WI38 (cell line): ENCODE data around the gene ZNF629.

Experiments
- H3K4me3 ChIP-seq: 2 replicates; pipeline ENCODE4 v1.5.1; 2011; ENCODE audit warnings: low read depth, mild to moderate bottlenecking, control low read depth, low read length
- CTCF ChIP-seq: IDR thresholded peaks from 2 replicates; pipeline ENCODE4 v1.5.1; 2012; ENCODE audit warnings: low read depth, mild to moderate bottlenecking, control low read depth, low read length

The ZNF629 gene

GRCh38 chr16:30797670-30798309 lies 10.8 kb upstream of the ZNF629 start:
- H3K4me3 ChIP-seq = no peak overlapping the region
- TF ChIP-seq CTCF = no peak

GRCh38 chr16:30794634-30795033 lies 7.6 kb upstream of the ZNF629 start:
- TF ChIP-seq CTCF = no peak
- no peak overlapping the region for H3K4me3 ChIP-seq

- no peak for TF ChIP-seq CTCF
- no peak overlapping the region for H3K4me3 ChIP-seq
Measured at GRCh38 chr16:30793508-30794069, 6.6 kb upstream of the ZNF629 start.

GRCh38 chr16:30787613-30788378 lies 791 bp upstream of the ZNF629 start:
- H3K4me3 ChIP-seq = peak overlapping the region; percentile 94
- no peak for TF ChIP-seq CTCF

GRCh38 chr16:30786115-30786935 lies 680 bp downstream of the ZNF629 start:
- TF ChIP-seq CTCF = no peak
- H3K4me3 ChIP-seq = peak overlapping the region; percentile 94

- no peak for TF ChIP-seq CTCF
Measured at GRCh38 chr16:30785126-30786106, 1.6 kb downstream of the ZNF629 start.

More at GRCh38 chr16:30785126-30786106, 1.6 kb downstream of the ZNF629 start:
- peak overlapping the region; percentile 94 for H3K4me3 ChIP-seq
